Esophagus squamous epithelium (tissue), 4 donors: Measurements from ENCODE around the gene BCL7A.

Source experiments
- POLR2A ChIP-seq, 4 donors: fragments of 450-650 bp; IDR thresholded peaks; one replicate each; pipeline ENCODE4 v1.6.1; 2017; ENCODE audit warnings: antibody characterized with exemption in 4 of 4, mild to moderate bottlenecking in 4 of 4, moderate library complexity in 3 of 4
- TF ChIP-seq, protein P1 (sequence below), 6 experiments: fragments of 450-650 bp in 4 of 6; fragments of 200-600 bp in 2 of 6; sonication (generic) in 2 of 6; IDR thresholded peaks; one replicate each; pipeline ENCODE4 v1.5.1; 2016 to 2019; ENCODE audit warnings: antibody characterized with exemption in 6 of 6, mild to moderate bottlenecking in 4 of 6, moderate library complexity in 4 of 6

DNA sequence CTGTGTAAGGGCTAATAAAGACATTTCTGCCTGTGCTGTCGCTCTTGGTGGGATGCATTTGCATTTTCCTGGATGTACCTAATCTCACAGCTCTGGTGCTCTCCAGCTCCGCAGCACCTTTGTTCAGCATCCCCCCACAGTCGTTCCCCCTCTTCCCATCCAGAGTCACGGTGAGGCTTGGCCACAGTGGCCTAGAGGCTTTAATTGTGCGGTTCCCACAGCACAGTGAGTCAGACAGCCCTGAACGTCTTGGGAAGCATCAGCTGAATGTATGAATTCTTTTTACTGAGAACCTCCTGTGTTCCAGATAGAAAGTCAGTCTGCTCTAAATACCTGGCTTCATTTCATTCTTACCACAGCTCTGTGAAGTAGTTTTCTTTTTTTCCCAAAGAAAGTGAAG lies 85.6 kb downstream of the BCL7A start:
- TF ChIP-seq, protein P1, sequence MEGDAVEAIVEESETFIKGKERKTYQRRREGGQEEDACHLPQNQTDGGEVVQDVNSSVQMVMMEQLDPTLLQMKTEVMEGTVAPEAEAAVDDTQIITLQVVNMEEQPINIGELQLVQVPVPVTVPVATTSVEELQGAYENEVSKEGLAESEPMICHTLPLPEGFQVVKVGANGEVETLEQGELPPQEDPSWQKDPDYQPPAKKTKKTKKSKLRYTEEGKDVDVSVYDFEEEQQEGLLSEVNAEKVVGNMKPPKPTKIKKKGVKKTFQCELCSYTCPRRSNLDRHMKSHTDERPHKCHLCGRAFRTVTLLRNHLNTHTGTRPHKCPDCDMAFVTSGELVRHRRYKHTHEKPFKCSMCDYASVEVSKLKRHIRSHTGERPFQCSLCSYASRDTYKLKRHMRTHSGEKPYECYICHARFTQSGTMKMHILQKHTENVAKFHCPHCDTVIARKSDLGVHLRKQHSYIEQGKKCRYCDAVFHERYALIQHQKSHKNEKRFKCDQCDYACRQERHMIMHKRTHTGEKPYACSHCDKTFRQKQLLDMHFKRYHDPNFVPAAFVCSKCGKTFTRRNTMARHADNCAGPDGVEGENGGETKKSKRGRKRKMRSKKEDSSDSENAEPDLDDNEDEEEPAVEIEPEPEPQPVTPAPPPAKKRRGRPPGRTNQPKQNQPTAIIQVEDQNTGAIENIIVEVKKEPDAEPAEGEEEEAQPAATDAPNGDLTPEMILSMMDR (IDR thresholded peaks at IDR 0.05) = no peak
- no peak for TF ChIP-seq POLR2A (IDR thresholded peaks at IDR 0.05)
